Keratinocyte (primary cell): Measurements from ENCODE around the gene SBNO1.
"Not testable (repeated sequence)": the region's sequence is repeated elsewhere in the genome, so short reads cannot be mapped to it uniquely, and the experiment has no call there.

Source experiments
- EZH2 ChIP-seq: IDR thresholded peaks from one replicate; pipeline ENCODE4 v1.6.1; 2012; ENCODE audit warnings: inconsistent platforms, mild to moderate bottlenecking, low read length, moderate library complexity
- TF ChIP-seq, protein P1 (sequence below), 3 experiments: IDR thresholded peaks in 1 of 3; conservative IDR thresholded peaks in 1 of 3; optimal IDR thresholded peaks in 1 of 3; 2 replicates in 2 of 3; 3 replicates in 1 of 3; pipeline versions ENCODE3 to v1.5.1; 2011; ENCODE audit warnings: low read length in 3 of 3, mild to moderate bottlenecking in 3 of 3, moderate library complexity in 2 of 3, control low read depth in 1 of 3, inconsistent platforms in 1 of 3; ENCODE audit not compliant: insufficient read depth in 2 of 3; ENCODE audit errors: extremely low read depth in 1 of 3

GRCh38 chr12:123371667-123372368 is 7.2 kb upstream of the SBNO1 start:
- not testable (repeated sequence) for TF ChIP-seq EZH2
- TF ChIP-seq, protein P1, sequence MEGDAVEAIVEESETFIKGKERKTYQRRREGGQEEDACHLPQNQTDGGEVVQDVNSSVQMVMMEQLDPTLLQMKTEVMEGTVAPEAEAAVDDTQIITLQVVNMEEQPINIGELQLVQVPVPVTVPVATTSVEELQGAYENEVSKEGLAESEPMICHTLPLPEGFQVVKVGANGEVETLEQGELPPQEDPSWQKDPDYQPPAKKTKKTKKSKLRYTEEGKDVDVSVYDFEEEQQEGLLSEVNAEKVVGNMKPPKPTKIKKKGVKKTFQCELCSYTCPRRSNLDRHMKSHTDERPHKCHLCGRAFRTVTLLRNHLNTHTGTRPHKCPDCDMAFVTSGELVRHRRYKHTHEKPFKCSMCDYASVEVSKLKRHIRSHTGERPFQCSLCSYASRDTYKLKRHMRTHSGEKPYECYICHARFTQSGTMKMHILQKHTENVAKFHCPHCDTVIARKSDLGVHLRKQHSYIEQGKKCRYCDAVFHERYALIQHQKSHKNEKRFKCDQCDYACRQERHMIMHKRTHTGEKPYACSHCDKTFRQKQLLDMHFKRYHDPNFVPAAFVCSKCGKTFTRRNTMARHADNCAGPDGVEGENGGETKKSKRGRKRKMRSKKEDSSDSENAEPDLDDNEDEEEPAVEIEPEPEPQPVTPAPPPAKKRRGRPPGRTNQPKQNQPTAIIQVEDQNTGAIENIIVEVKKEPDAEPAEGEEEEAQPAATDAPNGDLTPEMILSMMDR (optimal IDR thresholded peaks at IDR 0.05 in 1 of 3, IDR thresholded peaks at IDR 0.05 in 1 of 3, conservative IDR thresholded peaks at IDR 0.05 in 1 of 3; ENCODE audit: extremely low read depth in 1 of 3, insufficient read depth in 2 of 3, low read length in 3 of 3): not testable (repeated sequence)
